ENCODE measurements around the gene GATM. TPM values are rescaled to one million over a fixed set of nuclear protein-coding genes. Genes with fewer than 3 reads are reported as not detected.

The GATM gene
- total RNA-seq, 4 donors from 2014 or later: 334 to 564 (median 451) TPM

Small RNA genes within 50 kb of the gene (small RNA-seq; reads per million reads assigned to genes)
- gene RNU6-953P: not detected

Other genes starting within 250 kb of the GATM start
- gene DUOXA1, start 248.7 kb downstream of the GATM start, total RNA-seq: 1 to 10 TPM; 1.1 to 7.5 (median 1.9) TPM
- gene DUOX1, start 248.6 kb downstream of the GATM start, total RNA-seq: 1 to 10 TPM; 1.5 to 4.2 (median 3.9) TPM
- 10 to 100 TPM; 18.8 to 36.6 (median 25.5) TPM for gene SHF, start 190.6 kb downstream of the GATM start, total RNA-seq
- gene SLC28A2, start 126.3 kb downstream of the GATM start, total RNA-seq: not detected
- 10 to 100 TPM in 3 of 4 donors, 1 to 10 TPM in 1; 8.2 to 13.1 (median 11.2) TPM for gene SLC30A4, start 144.2 kb upstream of the GATM start, total RNA-seq
- gene BLOC1S6, start 208.8 kb upstream of the GATM start, total RNA-seq: 10 to 100 TPM; 35.6 to 70.8 (median 52.5) TPM